GM19463 (cell line): Measurements from ENCODE around the gene CBX6.

ENCODE experiments used
- ATAC-seq: cut with Tn5 transposase; IDR thresholded peaks from one replicate; pipeline ENCODE4 v1.9.1; 2021; ENCODE audit warnings: mild to moderate bottlenecking, moderate library complexity; ENCODE audit not compliant: unreplicated experiment

Gene CBX6

DNA sequence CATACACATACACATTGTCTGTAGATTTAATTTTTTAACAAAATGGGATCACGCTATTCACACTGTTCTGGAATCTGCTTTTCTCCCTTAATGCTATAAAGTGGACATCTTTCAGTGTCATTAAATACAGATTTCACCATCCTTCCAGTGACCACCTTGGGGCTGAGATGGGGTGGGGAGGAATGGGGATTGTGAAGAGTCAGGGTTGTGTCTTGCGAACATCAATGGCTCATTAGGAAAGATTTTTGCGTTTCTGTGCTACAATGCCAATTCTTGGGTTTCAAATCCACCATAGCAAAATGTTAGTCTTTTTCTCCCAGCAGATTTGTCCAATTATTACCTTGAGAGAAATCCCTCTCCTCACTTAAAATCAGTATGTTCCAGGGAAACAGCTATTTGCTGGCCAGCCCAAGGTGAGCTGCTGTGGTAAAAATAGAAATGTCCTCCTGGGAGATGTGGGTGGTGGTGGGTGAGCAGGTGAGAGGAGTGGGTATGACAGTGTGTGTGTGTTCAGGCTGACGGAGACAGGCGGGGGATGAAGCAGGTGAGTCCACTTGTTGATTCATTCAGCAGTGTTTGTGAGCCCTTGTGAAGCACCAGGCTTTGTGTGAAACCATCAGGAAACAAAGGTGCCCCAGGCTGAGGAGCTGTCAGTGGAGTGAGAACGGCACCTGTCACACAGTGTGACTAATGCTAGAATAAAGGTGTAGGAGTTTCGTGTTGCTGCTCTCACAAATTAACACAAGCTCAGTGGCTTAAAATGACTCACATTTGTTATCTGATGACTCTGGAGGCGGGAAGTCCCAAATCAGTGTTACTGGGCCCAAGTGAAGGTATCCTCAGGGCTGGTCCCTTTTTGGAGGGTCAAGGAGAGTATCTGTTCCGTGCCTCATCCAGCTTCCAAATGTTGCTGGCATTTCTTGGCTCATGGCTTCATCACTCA is 1.7 kb upstream of the CBX6 start:
- ATAC-seq = no peak

DNA sequence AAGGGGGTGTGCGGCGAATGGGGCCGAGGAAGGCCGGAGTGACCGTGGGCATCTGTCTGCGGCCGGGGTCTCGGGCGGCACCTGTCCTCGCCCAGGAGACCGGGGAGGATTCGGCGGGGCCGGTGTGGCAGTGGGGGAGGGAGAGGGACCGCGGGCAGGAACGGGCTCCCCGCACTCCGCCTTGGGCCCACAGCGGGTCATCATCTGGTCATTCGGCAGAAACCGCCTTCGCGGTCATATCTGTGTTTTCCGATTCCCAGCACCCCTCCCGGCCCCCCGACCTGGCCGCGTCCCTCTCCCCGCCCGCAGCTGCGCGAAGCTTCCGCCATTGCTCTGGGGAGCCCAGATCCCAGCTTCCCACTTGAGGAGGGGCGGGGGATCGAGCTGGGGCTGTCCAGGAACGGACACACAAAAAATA is 824 bp upstream of the CBX6 start:
- ATAC-seq = no peak

DNA sequence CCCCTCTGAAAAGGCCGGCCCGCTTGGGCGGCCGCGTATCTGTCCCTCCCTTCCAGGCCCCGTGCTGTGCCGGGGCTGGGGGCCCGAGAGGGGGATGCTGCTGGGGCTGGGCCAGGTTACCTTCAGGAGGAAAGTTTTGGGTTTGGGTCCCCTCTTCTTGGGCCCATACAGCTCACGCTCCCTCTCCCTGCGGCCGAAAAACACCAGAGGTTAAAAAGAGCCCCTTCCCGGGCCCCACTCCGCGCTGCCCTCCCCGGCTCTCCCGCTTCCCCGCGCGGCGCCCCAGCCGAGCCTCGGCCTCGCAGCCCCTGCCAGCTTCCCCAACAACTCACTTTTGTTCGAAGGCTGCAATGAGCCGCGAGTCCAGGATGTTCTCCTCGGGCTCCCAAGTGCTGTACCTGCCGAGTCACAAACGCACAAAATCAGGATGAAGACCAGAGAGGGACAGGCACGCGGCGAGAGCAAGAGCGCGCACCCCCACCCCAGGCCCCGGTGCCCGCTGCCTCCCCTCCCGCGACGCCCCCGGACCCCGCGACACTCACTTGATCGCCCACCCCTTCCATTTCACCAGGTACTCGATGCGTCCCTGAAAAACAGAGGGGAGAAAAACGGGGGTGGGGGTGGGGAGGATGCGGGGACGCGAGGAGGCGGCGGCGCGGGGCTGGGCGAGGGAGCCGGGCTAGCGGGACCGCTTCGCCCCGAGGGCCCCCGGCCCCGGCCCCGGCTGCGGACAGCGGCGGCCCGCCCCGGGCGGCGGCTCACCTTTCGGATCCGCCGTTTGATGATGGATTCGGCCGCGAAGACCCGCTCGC is 450 bp downstream of the CBX6 start:
- ATAC-seq = no peak

DNA sequence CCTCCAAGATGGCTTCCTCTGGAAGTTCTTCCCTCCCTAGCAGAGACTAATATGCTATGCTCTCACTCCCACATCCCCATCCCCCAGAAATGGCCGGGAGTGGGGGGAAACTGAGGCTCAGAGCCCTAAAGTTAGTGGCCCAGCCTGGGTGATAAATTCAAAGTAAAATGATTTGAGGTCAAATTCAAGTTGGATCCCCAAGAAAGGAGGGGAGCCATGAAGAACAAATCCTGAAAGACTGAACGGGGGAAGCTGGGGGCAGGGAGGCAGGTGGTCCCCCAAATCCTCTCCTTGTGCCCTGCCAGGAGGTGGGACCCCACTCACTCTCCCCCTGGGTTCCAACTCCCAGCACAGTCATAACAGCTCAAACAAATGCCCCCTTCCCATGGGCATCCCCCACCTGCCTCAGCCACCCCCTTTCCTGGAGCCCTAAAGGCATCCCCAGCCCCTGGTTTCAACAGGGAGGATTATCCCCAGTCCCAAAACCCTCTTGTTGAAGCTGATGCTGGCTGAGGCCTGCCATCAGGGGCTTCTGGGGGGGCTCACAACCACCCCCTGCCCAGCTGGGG is 1.1 kb downstream of the CBX6 start:
- ATAC-seq = no peak

DNA sequence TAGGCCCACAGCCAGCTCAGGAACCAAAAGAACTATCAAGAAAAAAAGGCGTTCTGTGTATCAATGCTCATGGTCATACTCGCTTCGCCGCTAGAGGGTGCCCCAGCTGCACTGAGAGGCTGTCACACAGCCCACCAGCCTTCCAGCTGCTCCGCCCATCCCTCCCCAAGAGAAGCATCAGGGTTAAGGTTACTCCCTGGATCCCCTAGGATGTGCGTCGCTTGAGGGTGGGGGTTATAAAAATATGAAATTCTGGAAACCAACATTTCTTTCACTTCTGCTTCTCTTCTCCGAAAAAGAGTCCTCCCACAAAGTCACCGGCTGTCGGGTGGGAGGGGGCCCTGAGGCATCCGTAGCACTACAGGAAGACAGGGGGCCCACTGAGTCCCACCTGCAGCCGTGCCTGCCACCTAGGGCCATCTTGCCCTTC is 1.7 kb downstream of the CBX6 start:
- peak; percentile 37 for ATAC-seq

DNA sequence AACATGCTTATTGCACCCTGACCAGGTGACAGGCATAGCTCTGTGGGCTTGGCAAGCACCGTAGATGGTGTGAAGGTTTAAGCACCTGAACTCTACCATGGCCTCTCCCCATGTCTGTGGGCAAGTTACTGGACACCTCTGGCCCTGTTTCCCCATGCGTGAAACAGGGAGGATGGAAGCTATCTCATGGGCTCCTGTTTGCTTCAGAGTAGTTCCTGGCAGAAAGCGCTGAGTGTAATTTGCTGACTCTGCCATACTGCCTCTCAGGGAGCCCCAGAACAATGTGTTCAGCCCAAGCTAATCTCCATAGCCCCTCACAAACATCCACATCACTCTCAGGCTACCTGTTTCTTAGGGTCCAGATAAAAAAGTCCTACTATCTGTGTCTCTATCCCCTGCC is 2.4 kb downstream of the CBX6 start:
- no peak for ATAC-seq

DNA sequence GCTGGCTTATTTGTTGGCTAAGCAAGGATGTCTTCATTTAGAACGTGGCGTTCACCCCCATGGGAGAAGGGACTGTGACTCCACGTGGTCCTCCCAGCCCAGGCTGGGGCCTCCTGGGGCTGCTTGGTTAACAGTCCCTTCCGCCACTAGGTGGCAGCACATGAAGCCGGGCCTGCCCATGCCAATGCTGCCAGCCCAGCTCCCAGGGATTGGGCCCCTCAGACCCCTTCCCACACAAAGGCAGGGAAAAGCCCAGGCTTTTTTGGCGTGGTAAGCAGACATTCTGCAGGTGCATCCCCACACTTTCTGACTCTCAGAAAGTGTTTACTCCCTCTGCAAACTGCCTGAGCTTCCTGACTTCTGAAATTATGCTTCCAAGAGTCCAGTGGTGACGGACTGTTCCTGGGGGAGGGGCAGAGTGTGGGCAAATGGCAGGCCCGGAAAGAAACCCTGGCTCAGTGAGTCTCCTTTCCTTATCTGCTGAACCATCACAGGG is 3.1 kb downstream of the CBX6 start:
- ATAC-seq = no peak

DNA sequence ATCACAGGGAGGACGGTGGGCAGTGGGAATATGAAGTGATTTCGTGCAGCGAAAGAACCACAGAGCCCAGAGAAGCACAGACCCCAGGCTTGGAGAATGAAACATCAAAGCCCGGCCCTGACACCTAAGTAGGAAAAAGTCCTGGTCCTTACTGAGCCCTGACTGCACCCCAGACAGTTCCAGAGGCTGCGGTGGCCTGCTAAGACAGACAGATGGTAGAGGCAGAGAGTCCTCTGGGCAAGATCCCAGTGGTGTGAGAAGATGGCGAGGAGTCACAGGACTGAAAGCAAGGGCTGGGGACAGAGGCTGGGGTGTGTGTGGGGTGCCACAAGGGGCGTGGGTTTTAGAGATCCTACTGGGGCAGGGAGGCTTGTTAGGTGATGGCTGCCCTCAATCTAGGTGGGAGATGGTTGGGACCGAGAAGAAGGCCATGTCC is 3.7 kb downstream of the CBX6 start:
- ATAC-seq = no peak

DNA sequence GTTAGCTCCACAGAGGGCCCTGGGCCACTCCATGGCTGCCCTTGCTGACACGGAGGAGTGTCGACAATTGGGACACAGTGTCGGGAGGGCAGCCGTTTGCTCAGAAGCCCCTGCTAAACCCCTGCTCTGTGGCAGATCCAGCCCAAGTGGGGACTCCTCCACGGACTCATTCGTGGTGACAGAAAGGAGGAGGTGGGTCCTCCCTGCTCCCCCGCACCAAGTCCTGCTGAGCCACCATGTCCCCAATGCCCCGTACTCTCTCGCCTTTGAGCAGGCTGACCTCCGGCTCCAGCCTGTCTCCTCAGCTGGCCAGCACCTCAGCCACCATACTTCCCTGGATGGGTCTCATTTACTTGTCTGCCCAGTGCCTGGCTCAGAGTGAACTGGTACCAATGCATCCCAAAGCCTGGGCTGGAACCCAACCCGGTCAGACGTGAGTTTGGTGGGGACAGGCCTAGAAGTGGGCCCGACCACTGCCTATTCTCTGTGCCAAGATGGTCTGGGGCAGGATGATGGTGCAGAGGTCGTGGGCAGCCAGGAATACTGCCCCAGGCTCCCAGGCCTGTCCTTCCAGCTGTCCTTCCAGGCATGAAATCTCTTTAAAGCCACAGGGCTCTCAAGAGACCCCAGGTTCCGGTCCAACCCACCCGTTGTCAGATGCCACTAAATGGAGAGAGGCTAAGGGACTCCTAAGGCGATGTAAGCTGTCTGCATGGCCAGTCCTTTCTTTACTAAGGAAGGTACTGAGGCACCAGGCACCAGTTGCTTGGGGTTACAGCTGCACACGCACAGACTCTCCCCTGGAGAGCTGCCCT is 4.3 kb downstream of the CBX6 start:
- ATAC-seq = no peak

DNA sequence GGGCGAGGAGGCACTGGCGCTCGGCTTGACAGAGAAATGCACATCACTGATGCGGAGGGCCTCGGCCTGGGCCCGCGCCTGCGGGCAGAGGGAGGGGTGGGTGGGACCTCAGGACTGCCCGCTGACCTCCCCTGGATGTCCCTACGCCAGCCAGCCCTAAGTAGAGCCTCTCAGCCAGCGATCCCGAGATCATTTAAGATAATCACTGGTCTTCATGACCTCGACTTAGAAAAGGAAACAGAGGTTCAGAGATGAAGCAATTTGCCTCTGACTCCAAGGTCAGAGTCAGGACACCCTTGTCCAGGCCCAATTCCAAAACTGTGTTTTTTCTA is 4.9 kb downstream of the CBX6 start:
- ATAC-seq = no peak

DNA sequence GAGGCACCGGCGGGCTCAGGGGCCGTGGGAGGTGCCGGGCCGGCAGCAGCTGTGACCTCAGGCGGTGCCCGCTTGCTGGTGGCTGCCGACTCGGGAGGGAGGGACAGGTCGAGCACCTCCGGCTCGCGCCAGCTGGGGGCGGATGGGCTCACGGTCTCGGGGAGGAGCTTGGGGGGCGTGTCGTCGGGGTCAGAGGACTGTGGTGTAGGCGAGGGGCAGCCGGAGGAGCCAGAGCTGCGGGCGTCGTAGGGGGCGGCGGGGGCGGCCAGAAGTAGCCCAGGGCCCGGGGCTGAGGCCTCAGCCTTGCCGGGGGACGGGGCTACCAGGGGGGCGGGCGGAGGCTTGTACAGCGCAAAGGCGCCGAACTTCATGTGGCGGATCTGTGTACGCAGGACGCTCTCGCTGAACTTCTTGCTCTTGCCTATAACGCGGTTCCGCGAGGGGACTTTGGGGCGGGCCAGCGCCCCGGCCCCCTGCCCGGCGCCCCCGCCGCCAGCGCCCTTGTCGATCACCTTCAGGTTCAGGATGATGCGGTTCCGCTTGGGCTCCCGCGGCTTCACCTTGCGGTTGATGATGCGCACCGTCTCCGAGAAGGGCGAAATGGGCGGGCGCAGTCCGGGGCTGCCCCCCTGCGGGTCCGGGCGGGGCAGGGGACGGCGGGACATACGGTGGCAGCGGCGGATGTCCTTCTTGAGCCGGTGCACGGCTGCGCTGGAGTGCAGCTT is 5.5 kb downstream of the CBX6 start:
- ATAC-seq = no peak

DNA sequence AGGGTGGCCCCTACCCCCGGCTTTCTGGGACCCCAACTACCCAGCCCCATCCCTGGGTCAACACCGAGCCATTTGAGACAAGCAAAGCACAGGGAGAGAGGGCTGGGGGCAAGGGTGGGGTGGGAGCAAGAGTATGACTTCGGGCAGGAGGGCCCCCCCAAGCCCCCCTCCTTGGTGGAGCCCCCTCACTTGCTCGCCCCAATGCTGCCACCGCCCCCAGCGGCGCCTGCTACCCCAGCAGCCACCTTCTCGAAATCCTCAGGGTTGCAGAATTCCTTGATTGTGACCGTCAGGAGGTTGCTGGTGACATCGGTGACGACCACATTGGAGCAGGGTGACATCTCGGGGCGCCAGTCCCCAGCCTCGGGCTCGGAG is 6.0 kb downstream of the CBX6 start:
- ATAC-seq = no peak

DNA sequence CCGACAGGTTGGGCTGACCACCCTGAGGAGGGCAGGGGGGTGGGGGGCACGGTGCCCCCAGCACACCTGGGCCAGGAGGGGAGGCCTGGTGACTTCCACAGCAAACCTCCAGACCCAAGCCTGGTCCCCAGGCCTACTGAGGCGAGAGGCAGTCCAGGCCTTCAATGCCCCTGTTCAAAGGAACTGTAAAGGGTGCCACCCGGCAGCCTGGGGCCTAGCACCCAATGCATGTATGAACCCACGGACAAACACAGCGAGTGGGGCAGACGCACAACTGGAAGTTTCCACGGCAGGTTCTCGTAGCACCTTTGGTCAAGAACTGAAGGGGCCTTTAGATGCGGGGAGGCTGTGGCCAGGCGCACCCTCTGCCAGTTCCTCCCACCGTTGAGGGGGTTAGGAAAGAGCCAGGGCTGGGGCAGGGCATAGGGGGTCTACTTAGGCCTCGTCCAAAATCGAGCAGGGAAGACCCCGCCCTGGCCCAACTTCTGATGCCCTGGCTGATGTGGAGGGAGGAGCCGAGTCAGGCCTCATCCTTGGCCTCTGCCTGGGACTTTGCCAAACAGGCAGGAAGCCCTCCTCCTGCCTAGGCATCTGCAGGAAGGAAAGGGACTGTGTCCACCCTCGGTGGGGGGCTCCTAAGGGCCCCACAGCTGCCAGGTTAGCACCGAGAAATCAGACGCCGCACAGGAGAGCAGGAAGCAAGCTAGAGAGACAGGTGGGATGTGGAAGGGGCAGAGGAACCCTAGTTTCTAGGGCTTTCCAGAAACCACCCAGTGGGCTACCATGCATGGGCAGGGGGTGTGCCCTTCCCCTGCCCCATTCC is 6.6 kb downstream of the CBX6 start:
- ATAC-seq = no peak

DNA sequence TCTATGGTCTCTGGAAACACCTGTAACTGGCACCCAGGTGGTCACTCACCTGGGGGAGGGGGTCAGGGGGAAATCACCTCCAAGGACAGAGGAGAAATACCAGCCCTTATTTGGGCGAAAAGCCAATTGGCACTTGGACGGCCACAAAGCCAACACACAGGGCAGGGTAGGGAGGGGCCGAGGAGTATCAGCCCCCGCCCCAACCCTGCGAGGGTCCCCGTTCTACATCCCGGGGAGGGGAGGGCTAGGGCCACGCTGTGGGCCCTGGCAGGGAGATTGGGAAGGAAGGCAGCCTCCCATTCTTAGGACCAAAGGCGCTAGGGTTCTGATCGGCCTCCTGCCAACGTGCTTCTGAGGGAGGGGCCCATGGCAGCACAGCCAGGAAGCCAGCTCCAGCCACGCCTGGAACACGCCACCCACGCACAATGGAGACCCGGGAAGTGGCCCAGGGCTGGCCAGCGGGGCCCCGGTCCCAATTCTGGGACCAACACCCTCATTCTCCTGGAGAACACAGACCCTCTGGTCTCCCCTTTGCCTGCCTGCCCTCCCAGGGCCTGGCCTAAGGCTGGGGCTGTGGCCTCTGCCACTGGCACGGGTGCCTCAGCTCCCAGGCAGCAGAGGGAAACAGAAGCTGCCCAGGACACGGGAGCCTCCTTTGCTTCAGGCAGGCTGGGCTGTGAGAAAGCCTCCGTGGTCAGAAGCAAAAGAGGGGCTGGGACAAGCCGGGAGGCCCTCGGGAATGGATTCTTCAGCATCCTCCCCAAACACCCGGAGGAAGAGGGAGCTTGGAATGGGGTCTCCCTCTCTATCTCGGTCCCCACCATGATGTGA is 7.4 kb downstream of the CBX6 start:
- no peak for ATAC-seq

DNA sequence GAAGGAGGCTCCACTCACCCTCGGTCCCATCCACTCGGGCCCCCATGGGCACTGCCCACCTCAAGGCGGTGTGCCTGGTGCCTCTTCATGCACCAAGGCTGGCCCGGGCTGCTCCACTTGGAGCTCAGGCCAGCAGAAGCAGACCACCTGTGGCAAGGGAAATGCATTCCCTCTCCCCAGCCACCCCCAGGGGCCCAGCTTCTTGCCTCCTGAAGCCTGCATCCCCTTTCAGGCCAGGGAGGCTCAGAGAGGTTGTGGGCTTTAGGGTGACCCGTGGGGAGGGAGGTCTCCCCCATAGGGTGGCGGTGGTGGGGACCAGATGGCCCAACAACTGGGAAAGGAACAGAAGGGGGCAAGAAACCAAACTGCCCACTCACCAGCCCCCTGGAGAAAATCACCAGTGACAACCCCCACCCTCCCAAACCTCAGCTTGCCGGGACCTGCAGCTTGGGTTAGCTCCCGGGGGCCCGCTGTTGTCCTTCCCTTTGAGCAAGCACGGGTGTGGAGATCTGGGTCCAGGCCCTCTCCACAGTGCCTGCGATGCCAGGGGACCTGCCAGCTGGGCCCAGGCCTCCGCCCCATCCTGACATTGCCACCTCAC is 8.4 kb downstream of the CBX6 start:
- ATAC-seq = no peak

DNA sequence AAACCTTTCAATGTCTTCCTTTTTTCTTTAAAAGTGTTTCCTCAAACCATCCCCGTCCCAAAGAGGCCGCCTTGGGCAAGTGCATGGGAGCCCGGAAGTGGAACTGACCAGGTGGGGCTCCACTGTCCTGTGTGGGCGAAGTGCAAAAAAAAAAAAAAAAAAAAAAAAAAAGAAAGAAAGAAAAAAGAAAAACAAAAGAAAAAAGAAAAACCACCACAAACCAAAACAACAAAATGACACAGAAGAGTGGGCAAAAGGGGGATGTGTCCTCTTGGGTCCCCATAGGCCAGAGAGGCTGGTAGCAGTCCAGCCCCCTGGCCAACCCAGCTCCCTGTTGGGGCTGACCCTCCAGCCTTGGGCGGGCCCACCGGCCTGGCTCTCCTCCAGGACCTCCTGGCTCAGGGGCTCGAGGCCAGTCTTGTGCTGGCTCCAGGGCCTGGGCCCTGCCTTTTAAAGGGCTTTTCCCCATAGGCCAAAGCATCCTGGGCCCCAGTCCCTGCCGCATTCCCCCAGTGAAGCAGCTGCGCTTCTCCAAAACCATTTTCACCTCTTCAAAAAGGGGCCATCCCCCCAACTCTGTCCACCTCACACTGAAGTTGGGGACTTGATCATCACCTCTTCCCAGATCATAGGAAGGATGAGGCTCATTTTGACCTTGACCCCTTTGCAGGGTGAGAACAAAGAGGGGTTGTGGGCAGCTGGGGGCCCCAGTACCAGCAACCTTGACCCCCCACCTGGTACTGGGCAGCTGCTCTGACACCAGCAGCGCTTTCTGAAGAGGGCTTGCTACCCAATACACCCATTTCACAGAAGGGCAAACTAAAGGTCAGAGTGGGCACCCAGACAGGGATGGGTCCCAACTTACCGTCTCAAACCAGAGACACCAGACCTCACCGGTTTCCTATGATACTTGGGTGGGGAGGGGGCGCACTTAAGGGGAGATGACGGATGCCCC is 9.4 kb downstream of the CBX6 start:
- no peak for ATAC-seq

DNA sequence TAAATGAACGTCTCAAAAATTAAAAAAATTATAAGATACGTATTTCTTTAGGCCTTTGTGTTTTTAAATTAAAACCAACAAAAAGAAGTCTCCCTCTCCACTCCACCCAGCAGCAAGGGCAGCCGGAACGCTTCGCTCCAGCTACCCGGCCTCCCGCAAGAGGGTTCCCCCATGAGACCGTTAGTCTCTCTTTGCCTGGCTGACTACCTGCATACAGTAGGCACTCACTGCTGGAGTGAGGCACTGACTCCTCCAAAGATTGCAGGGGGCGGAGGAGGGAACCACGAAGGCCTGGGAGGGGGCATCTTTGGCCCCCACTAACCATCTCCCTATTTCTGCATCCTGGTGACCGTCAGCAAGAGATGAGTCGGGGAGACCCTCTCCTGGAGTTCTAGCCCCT is 10.1 kb downstream of the CBX6 start:
- no peak for ATAC-seq
